GM23338 (cell line): ENCODE data around the gene SC5D.

Experiments
- CREB1 ChIP-seq: fragments of 250-450 bp; sonication (Bioruptor Pico); IDR thresholded peaks from 2 replicates; pipeline ENCODE4 v1.5.0; 2020; ENCODE audit warnings: low read depth, mild to moderate bottlenecking, moderate library complexity
- CTCF ChIP-seq, 2 experiments: fragments of 200-600 bp in 1 of 2; sonication (generic) in 1 of 2; conservative IDR thresholded peaks; 2 replicates each; pipeline versions ENCODE4 v1.5.1 to v1.6.1; 2016 to 2017; ENCODE audit warnings: antibody characterized with exemption in 2 of 2, low read depth in 2 of 2, mild to moderate bottlenecking in 2 of 2, moderate library complexity in 1 of 2
- ETS1 ChIP-seq: IDR thresholded peaks from 2 replicates; pipeline ENCODE4 v1.6.1; 2016; ENCODE audit warnings: antibody characterized with exemption
- EZH2 ChIP-seq: fragments of 200-600 bp; sonication (generic); IDR thresholded peaks from one replicate; pipeline ENCODE4 v1.8.0; 2017; ENCODE audit warnings: antibody characterized with exemption, mild to moderate bottlenecking, low read depth; ENCODE audit not compliant: unreplicated experiment
- EZH2phosphoT487 ChIP-seq: fragments of 200-600 bp; sonication (generic); IDR thresholded peaks from one replicate; pipeline ENCODE4 v1.8.1; 2018; ENCODE audit warnings: antibody characterized with exemption; ENCODE audit not compliant: unreplicated experiment
- JUNB ChIP-seq: IDR thresholded peaks from one replicate; pipeline ENCODE4 v1.6.1; 2016; ENCODE audit warnings: antibody characterized with exemption; ENCODE audit not compliant: unreplicated experiment
- NANOG ChIP-seq: IDR thresholded peaks from 2 replicates; pipeline ENCODE4 v1.6.1; 2016; ENCODE audit warnings: antibody characterized with exemption, borderline replicate concordance
- POLR2AphosphoS5 ChIP-seq: IDR thresholded peaks from 2 replicates; pipeline ENCODE4 v1.6.1; 2016; ENCODE audit warnings: antibody characterized with exemption, low read depth
- REST ChIP-seq: IDR thresholded peaks from one replicate; pipeline ENCODE4 v1.6.1; 2018; ENCODE audit warnings: antibody characterized with exemption; ENCODE audit not compliant: unreplicated experiment
- STAT1 ChIP-seq: IDR thresholded peaks from one replicate; pipeline ENCODE4 v1.6.1; 2016; ENCODE audit warnings: antibody characterized with exemption; ENCODE audit not compliant: unreplicated experiment
- ZNF114 ChIP-seq: fragments of 250-450 bp; sonication (Bioruptor Pico); IDR thresholded peaks from 2 replicates; pipeline ENCODE4 v1.5.0; 2020; ENCODE audit warnings: mild to moderate bottlenecking, moderate library complexity

GRCh38 chr11:121328967-121329679, 36.6 kb downstream of the SC5D start:
- TF ChIP-seq EZH2 (no peak), CTCF (conservative IDR thresholded peaks at IDR 0.05; ENCODE audit: low read depth in 2 of 2) (no peak), ZNF114 (CRISPR knock-in tag) (no peak), POLR2AphosphoS5 (no peak), REST (no peak), EZH2phosphoT487 (no peak), ETS1 (no peak), NANOG (no peak), CREB1 (CRISPR knock-in tag) (no peak), JUNB (no peak), STAT1 (no peak)
